Activated CD8-positive, alpha-beta memory T cell treated with anti-CD3 and anti-CD28 coated beads, Interleukin-2, amount 50 U/mL, for 48 hours (primary cell): Measurements from ENCODE around the gene GOLGA6C.
A peak's percentile ranks its signal among the peaks of the same experiment; 100 is the strongest.
"Not testable (repeated sequence)": the region's sequence is repeated elsewhere in the genome, so short reads cannot be mapped to it uniquely, and the experiment has no call there.

Experiments
- DNase-seq: peaks from one replicate; pipeline ENCODE4 v3.0.0-alpha.2; 2020

Gene GOLGA6C

DNA sequence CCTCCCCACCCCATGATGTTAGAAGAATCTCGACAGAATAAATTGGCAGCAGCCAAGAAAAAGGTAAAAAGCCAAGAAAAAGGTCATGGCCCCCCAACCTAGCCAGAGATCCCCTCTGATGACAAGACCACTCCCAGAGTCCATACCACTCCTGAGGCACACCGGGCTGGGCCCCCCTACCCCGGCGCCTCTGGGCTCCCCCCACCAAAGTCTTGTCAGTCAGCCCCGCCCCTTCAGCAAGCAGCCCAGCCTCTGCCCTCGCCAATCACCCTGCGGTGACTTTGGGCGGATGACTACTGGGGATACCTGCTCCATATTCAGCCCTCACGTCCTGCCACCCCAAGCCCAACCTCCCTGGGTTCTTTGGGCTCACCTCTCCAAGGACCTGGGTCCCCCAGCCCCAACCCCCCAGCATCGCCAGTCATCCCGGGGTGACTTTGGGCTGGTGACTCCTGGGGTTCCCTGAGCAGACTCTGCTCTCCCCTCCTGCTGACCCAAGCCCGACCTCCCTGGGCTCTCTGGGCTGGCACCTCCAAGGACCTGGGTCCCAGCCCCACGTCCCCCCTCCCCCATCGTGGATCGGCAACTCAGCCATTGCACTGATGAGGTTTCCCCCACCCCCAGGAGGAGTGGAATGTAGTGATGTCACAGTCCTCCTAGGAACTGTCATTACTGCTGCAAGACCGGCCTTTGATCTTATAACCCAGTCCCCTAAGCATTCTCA is 648 bp downstream of the GOLGA6C start:
- DNase-seq: not testable (repeated sequence)

DNA sequence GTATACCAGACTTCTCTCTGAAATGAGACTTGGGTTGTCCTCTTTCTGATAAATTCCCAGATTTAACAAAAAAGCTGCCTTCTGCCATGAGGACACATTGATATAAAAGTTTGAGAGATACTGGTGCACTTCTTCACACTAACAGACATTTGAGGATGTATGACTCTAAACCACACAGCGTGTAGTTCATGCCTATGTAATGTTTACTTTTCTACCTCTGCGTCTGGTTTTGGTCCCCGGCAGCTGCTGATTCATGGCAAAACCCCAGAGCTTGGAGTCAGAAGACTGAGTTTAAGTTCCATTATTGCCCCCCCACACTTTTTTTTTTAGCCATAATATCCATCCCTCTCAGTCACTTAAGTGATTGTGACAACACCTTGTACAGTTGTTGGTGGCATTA is 1.7 kb downstream of the GOLGA6C start:
- not testable (repeated sequence) for DNase-seq

DNA sequence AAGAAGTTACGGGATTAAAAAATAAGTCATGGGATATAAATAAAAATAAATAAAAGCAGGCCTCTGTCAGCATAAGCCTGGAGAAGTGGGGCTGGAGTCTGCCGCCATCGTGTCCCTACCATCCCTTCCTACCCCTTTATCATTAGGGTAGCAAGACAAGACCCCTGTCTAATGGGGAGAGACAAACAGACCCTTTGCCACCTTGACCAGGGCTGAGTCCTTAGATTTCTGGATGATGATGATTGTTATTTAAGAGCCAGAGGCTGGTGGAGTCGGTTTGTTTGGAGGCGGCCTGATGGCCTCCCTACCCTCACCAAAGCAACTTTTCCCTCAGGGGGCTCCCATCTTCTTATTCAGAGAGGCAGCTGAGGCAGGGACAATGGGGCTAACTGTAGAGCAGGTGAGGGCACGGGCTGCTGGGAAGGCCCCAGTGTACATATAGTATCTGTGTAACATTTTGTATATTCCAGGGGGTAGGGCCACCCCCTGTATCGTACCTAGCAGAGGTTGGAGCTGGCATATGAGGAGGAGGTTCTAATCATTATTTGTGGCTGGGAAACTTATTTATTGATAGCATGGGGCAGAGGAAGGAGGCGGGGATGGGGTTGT is 15.7 kb downstream of the GOLGA6C start:
- not testable (repeated sequence) for DNase-seq

DNA sequence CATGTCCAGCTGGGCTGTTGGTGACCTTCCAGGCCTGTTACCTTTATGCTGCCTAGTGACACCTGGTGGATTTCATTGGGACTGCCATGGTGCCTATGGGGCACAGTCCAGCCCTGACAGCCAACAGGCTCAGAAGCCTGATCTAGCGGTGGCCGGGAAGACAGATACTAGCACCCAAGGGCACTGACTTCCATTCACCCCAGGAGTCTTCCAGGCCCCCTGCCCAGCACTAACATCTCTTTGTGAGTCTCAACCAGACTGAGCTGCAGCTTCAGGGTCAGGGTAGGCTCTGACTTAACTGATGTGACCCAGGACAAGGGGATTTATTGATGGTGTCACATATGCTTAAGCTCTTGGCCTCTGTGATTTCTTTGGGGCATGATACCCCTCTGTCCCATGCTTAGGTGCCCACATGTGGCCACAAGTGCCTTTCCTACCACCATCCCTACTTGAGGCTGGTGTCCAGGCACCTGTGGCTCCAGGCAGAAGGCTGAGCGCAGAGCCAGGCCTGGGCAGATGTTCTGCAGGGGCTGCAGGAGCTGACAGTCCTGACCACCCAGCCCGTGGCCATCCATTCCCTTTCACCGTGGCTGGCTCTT is 16.5 kb downstream of the GOLGA6C start:
- DNase-seq: peak; percentile 84

DNA sequence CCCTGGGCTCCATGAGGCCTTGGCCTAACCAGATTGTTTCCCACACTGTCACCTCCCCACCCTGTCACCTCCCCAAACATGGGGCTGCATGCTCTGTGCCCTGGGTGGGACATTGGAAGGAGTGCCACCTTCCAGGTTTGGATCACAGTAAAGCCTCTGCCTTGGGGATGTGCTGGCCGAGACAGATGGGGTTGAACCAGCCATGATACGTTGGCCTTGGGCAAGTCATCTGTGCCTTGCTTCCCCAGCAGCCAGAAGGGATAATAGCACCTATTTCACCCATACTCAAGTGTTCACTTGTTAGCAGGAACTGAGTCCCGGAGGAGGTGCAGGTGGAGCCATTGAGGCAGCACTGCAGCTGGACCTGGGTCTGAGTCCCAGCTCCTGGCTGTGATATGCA is 17.5 kb downstream of the GOLGA6C start:
- not testable (repeated sequence) for DNase-seq

DNA sequence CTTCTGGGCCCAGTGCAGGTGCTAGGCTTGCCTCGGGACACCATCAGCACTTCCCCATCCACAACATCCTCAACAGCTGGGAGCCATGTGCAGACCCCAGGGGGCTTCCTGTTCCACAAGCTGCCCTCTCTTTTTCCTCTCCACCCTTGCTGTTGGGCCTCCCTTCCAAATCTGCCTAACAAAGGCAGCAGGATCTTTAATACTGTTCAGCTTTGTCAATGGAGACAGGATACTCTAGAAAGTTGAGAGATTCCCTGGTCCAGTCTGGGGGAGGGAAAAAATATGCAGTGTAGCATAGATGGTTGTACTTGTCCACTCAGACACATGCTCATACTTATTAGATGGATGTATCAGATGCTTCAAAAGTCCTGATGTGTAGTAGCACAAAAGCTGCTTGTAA is 20.4 kb downstream of the GOLGA6C start:
- not testable (repeated sequence) for DNase-seq

DNA sequence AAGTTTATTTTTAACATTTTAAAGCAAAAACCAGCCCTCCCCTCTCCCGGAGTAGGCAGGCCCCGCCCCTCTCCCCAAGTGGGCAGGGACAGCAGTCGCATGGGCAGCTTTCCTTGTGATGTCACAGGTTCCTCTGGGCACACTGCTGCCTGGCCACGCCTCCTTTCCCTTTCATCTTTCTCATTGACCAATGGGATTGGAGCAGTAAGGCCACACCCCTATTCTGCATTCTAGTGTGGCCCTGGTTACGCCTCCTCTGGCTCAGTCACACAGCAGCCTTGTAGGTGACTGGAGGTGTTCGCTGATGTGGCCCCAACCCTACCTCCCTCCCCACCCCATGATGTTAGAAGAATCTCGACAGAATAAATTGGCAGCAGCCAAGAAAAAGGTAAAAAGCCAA is 24.4 kb downstream of the GOLGA6C start, which contains the start of gene GOLGA6D:
GOLGA6D (plus strand) TSS at position 264 of the 400 bp plus-strand sequence; CDS start at position 305, 41 bp downstream.
- DNase-seq: not testable (repeated sequence)

DNA sequence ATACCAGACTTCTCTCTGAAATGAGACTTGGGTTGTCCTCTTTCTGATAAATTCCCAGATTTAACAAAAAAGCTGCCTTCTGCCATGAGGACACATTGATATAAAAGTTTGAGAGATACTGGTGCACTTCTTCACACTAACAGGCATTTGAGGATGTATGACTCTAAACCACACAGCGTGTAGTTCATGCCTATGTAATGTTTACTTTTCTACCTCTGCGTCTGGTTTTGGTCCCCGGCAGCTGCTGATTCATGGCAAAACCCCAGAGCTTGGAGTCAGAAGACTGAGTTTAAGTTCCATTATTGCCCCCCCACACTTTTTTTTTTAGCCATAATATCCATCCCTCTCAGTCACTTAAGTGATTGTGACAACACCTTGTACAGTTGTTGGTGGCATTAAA is 26.0 kb downstream of the GOLGA6C start:
- DNase-seq: not testable (repeated sequence)

DNA sequence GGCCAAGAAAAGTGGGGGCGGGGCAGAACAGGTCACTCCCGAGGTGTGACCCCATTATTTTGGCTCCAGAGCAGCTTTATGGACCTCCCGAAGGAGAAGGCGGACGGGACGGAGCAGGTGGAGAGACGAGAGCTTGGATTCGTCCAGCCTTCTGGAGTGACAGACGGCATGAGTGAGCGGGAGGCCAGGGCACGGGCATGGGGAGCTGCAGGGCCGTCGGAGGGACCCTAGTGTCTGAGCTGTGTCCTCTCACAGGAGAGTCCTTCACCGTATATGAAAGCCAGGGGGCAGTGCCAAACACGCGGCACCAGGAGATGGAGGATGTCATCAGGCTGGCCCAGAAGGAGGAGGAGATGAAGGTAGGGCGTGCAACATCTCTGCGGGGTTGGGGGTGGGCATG is 35.5 kb downstream of the GOLGA6C start:
- not testable (repeated sequence) for DNase-seq

DNA sequence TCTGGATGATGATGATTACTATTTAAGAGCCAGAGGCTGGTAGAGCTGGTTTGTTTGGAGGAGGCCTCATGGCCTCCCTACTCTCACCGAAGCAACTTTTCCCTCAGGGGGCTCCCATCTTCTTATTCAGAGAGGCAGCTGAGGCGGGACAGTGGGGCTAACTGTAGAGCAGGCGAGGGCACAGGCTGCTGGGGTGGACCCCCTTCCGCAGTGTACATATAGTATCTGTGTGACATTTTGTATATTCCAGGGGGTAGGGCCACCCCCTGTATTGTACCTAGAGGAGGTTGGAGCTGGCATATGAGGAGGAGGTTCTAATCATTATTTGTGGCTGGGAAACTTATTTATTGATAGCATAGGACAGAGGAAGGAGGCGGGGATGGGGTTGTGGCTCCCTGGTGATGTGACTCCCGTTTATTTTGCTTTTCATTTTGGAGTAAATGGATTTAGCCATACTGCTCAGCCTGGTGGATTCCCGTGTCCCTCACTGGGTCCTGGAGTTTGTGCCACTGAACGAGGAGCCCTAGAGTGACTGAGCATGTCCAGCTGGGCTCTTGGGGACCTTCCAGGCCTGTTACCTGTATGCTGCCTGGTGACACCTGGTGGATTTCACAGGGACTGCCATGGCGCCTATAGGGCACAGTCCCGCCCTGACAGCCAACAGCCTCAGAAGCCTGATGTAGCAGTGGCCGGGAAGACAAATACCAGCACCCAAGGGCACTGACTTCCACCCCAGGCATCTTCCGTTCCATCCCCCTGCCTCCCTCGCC is 40.6 kb downstream of the GOLGA6C start:
- DNase-seq: not testable (repeated sequence)

DNA sequence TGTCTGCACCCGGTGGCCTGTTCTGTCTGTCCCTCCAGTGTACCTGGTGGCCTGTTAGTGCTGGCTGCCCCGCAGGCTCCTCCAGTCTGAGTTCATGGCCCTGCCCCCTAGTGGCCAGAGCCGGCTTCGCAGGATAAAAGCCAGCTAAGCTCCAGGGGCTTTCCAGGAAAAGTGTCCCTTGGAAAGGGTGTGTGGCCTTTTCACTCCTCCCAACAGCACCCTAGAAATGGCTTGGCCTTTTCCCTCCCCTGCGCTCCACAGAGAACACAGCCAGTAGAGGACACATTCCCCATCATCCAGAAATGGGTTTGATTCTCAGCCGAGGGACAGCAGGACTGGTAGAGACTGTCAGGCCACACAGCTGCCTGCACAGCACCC is 41.2 kb downstream of the GOLGA6C start:
- DNase-seq: peak; percentile 81

DNA sequence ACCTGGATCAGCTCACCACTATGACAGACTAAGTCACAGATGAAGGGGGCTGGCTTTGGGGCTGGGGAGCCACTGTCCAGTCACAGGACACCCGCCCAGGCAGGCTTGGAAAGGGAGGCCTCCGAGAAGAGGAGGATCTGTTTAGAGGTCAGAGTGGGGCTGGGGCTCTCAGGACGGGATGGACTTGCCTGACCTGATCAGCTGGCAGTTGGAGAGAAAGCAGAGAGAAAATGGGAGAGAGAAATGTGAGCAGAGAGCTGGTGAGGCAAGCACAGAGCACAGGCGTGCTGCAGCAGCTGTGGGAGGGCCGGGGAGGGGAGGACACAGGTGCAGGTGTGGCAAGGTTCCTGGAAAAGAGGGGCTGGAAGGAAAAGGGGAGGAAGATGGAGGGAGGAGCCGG is 41.9 kb downstream of the GOLGA6C start:
- not testable (repeated sequence) for DNase-seq

DNA sequence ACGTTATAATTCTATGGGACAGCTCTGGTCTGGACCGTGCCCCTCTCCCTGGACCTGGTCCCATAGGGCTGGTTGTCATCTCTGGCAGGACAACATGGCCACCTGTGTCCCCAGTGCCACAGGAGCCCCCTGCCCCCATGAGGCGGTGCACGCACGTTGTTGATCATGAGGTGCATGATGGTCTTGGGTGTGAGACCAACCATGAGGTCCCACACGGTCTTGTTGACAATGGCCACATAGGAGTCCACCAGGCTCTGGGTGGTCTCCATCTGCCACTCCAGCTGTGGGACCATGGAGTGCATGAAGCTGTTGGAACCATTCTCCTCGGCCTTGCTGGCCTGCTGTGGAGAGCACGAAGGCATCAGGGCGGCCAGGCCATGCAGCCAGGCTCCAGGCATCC is 44.2 kb downstream of the GOLGA6C start:
- no peak for DNase-seq

DNA sequence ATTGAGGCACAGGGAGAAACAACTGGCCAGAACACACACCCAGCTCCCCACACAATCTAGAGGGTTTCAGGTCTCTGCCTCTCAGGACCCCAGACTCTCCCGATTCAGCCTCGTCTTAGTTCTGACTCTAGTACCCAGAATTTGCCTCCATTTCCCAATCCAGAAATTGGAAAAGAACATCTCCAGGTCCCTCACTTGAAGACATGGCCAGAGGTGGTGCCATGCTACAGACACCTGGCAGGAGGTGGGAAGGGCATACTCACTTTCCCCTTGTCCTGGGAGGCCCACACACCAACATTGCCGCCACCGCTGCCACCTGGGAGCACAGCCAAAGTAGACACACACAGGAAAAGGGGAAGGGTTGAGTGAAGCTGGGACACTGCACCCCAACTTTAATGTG is 44.6 kb downstream of the GOLGA6C start:
- not testable (repeated sequence) for DNase-seq

DNA sequence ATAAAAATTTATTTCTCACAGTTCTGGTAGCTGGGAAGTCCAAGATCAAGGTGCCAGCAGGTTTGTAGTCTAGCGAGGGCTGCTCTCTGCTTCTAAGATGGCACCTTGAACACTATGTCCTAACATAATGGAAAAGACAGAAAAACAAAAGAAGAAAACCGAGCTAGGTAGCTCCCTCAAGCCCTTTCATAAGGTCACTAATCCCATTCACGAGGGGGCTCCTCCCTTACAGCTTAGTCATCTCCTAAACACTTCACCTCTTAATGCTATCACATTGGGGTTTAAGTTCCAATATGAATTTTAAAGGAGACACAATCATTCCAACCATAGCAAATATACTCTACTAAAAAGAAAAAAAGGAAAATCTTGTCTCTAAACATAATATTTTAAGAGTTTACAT is 48.1 kb downstream of the GOLGA6C start:
- no peak for DNase-seq

DNA sequence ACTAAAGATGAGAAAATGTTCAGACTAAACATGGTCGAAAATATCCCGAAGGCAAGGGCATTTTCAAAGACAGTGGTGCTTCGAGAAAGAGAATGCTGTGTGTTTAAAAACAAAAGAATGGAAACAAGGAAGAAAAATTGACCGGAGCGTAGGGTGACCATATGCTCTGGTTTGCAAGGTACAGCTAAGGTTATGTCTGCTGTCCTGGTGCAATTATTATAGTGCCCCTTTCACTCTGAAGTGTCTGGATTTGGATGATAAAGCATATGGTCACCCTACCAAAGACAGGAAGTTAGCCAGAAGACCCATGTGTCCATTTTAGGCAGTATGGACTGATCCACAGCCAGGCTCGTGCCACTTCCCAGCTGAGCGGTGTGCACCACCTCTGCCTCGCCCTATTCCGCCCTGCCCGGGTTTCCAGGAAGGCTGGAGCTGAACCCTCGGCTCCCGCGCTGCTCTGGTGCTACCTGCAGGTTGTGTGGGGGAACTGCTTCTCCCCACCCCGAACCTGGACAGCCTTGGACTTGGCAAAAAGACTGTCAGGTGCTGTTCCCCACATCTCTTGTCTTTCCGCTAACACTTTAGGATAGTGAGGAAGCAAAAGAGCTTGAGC is 49.8 kb downstream of the GOLGA6C start:
- DNase-seq: no peak

DNA sequence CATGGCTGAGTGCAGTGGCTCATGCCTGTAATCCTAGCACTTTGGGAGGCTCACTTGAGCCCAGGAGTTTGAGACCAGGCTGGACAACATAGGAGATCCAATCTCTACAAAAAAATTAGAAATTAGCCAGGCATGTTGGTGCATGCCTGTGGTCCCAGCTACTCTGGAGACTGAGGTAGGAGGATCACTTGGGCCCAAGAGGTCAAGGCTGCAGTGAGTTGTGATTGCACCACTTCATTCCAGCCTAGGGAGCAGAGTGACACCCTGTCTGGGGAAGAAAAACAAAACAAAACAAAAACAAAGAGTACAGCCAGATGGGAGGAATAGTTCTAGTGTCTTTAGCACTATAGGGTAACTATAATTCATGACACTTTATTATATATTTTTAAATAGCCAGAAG is 51.6 kb downstream of the GOLGA6C start:
- DNase-seq: no peak

DNA sequence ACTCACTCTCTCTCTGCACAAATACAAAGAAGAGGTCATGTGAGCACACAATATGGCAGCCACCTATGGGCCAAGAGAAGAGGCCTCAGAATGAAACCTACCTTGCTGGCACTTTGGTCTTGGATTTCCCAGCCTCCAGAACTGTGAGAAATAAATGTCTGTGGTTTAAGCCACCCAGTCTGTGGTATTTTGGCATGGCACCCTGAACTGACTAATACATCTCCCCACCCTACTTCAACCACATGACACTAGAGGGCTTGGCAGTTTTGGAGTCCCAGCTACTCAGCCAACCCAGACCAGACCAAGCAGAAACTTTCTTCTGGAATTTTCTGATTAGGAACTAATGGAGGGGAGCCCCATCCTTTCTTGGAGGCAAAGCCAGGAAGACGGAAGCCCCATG is 54.4 kb downstream of the GOLGA6C start:
- DNase-seq: not testable (repeated sequence)

DNA sequence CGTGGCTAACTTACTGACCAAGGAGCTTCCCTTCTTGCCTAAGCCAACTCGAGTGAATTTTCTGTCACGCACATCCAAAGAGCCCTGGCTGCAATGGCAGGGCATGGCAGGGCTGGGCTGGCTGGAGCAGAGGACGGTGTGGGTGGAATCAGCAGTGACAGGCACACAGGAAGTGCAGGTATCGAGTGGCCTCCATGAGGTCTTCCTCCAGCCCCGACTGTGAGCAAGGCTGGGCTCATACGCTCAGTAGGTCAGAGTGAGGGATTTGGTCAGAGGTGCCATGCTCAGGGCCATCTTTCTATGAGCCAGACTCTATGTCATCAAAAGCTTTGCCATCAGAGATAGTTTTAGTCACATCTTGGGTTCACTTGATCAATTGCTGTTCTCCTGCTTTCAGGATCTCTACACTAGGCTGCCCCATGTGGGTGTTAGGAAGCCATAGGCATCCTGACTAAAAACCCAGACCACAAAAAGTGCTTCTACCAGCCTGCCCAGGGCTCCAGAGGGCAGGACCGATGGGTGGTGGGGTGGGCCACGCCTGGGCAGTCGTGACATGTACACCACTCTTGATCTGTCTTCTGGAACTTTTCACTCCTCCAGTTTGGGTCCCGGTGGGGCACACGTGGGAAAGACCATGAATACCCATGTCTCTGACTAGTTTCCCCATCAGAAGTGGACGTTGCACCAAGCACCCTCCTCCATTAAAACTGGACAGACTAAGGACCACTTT is 55.1 kb downstream of the GOLGA6C start:
- no peak for DNase-seq

DNA sequence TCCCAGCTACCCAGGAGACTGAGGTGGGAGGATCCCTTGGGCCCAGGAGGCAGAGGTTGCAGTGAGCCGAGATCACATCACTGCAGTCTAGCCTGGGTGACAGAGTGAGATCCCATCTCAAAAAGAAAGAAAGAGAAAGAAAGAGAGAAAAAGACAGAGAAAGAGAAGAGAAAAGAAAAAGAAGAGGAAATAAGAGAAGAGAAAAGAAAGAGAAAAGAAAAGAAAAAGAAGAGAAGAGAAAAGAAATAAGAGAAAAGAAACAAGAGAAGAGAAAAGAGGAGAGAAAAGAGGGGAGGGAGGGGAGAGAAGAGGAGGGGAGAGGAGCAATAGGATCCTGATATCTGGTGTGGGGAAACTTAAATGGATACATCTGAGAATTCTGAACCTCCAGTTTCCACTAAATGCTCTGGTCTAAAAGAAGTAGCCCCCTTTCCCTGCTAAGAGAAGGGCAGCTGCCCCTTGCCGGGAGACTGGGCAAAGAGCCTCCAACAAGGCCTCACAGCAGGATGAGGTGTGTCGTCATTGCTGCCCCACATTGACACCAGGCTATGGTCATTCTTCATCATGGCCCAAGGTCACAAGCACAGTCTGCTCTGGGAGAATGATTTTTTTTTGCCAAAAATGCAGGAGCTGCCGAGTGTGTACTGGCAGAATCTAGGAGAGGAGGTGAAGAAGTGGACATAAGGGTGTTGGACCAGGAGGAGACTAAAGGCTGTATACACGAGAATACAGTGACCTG is 56.6 kb downstream of the GOLGA6C start:
- no peak for DNase-seq

DNA sequence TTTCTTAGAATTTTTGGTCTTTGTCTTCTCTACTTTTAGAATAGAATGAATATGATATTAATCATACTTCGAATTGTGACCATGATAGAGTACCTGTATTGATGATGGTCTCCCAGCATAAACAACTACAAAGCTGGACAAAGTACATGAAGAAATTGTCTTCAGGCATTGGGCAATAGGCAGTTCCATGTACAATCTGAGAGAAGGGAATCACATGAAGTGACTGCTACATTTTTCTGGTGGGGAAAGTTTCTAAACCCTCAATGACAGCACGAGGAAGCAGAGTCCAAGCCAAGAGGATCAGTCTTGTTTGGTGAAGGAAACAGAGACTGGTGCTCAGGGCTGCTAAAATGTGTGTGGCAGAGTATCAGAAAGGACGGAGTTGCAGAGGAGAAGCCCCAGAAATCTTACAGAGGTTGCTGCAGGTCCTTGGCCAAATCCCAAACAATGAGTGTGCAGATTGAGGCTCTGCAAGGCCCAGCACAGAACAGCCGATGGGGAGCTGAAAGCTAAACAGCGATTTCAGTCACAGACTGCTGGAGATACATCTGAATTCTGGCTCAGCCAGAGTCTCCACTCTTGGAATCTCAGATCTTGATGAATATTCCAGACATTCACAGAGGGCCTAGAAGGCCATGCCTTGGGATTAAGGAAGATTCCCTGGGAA is 61.2 kb downstream of the GOLGA6C start:
- not testable (repeated sequence) for DNase-seq
